D721Med (cell line): Measurements from ENCODE around the gene INTS7.

Experiments used
- DNase-seq: peaks from one replicate; pipeline ENCODE4 v3.0.0; 2011; ENCODE audit warnings: low spot score; ENCODE audit not compliant: insufficient read length
- FAIRE-seq: peaks from 2 replicates; lab custom pipeline; 2011; peaks lifted over from hg19 to GRCh38; lab: Jason Lieb, UNC
- CTCF ChIP-seq: IDR thresholded peaks from 2 replicates; pipeline ENCODE4 v1.5.1; 2012; ENCODE audit warnings: mild to moderate bottlenecking, control low read depth; ENCODE audit not compliant: insufficient read depth; ENCODE audit errors: missing control alignments

The INTS7 gene

DNA sequence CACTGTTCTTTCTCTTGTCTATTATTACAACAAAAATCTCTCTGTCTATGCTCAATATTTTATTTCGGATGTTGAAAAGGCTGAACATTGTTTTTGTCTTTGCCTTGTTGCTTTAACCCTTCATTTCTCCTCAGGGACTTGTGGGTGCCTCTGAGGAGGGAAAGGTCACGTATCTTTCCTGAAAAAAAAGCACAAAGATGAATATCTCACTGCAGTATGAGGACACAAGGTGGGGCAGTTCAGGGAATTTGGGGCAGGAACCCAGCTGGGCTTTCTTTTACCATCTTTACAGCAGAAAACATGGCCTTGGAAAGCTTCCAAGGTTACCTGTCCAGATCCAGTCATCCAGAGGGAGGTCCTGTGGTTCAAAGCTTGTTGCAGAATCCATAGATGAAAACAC, 105.7 kb downstream of the INTS7 start:
- FAIRE-seq (no peak), DNase-seq (no peak)
- no peak for TF ChIP-seq CTCF

DNA sequence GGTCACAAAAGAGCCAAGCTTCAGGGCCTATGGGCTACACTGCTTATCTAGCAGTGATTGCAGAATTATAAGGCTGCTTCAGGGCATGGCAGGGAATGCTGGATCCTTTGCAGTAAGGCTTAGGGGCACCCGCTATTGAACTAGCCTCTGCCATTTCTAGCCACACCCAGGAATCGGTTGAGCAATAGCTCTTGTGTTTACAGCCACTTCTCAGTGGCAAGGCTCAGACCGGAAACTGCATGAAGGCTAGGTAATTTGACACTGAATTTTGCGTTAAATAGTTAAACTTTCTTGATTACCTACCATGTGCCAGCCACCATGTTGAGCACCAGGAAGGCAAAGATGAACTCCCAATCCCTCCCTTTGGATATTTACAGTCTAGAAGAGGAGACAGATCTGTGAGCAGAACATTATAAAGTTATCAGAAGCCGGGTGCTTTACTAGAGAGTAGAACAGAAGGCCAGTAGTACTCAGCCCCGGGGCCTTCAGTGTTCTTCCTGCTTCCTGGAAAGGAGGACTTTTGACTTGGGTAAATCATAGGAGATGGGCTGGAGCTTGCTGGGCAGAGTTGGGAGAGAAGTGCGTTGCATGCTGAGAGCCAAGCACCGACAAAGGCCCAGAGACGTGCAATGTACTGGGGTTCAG, 106.2 kb downstream of the INTS7 start:
- no peak for FAIRE-seq
- DNase-seq: no peak

DNA sequence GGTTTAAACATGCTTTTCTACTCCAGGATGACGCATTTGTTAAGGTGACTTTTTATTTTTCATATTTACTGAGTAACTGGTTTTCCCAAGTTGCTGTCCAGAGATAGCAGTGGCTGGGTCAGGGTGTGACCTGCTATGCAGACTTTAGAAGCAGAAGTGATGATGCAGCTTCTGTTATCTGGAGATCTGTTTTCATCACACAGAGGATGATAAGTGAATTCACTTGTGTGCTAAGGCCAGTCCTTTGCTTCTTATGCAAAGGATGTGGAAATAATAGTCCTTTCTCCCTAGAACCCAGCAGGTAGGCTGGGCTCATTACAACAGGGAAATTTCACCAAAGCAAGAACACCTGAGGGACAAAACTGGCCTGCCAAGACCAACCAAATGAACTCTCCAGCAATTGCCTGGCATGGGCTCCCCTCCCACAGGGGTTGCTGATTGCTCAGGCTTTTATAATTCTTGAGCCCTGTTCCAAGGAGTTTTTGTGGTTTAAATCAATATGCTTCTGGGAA, 107.0 kb downstream of the INTS7 start:
- TF ChIP-seq CTCF: no peak
- FAIRE-seq (no peak), DNase-seq (no peak)

More for the DNA sequence above, 106.2 kb downstream of the INTS7 start:
- no peak for TF ChIP-seq CTCF

DNA sequence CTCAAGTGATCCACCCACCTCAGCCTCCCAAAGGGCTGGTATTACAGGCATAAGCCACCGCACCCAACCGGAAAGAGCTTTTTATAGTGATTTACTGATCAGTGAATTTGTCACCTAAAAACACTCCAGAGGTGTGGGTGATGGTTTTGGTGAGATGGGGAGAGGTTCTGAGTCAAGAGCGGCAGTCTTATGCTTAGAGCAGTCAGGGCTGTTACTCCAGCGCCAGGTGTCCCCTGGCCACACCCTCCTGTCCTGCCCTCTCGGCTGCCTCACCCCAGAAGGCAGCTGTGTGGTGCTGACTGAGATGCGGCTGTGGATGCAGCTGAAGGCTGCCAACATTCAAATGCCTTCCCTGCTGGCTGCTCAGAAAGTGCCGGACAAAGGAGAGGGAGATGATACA, 110.3 kb downstream of the INTS7 start:
- no peak for DNase-seq
- no peak for FAIRE-seq
- no peak for TF ChIP-seq CTCF

DNA sequence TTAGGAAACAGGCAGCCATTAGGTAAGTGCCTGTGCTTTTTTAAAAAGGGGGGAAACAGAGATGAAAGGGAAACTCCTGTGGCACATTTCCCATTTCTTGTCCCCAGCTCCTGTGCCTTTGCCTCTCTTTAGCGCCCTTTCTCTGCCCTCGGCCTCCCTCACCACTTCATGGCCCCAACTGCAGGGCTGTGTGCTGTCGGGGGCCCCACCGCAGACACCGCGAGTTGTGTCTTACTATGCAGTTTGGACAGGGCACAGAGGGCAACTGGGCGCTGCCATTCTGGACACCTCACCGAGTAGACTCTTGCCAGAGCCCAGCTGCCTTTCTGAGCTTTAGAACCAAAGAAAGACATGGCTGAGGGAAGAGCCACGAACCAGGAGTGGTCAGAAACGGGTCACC, 111.1 kb downstream of the INTS7 start:
- DNase-seq (no peak), FAIRE-seq (no peak)
- no peak for TF ChIP-seq CTCF

- DNase-seq: no peak
- FAIRE-seq: no peak
- TF ChIP-seq CTCF: no peak
Measured at GRCh38 chr1:211923095-211923494, 112.3 kb downstream of the INTS7 start.

- DNase-seq: no peak
- FAIRE-seq: no peak
Measured at GRCh38 chr1:211921579-211922095, 113.7 kb downstream of the INTS7 start.

More at GRCh38 chr1:211921579-211922095, 113.7 kb downstream of the INTS7 start:
- TF ChIP-seq CTCF: no peak
